Stimulated activated memory B cell treated with anti-CD40 and anti-IgM and Interleukin-4, amounts not matched to agents 10 μg/mL and 1 μg/mL and 100 μg/mL, for 72 hours (primary cell): ENCODE results near the gene EAF1.
"Not testable (repeated sequence)": the region's sequence is repeated elsewhere in the genome, so short reads cannot be mapped to it uniquely, and the experiment has no call there.

Source experiments
- ATAC-seq: fragments of 150-1000 bp; cut with Tn5 transposase; 2 replicates; pipeline ENCODE4 v1.10.0; 2021
- H3K27ac Mint-ChIP-seq: one replicate; pipeline ENCODE4 v1.8.0; 2022; ENCODE audit warnings: mild to moderate bottlenecking, mixed read lengths
- H3K27me3 Mint-ChIP-seq: one replicate; pipeline ENCODE4 v1.8.0; 2022; ENCODE audit warnings: mixed read lengths
- H3K36me3 Mint-ChIP-seq: one replicate; pipeline ENCODE4 v1.8.0; 2022; ENCODE audit warnings: mixed read lengths
- H3K4me1 Mint-ChIP-seq: one replicate; pipeline ENCODE4 v1.8.0; 2022; ENCODE audit warnings: mixed read lengths
- H3K4me3 Mint-ChIP-seq: one replicate; pipeline ENCODE4 v1.8.0; 2022; ENCODE audit warnings: mild to moderate bottlenecking, moderate library complexity, mixed read lengths
- H3K9me3 Mint-ChIP-seq: one replicate; pipeline ENCODE4 v1.8.0; 2022; ENCODE audit warnings: mixed read lengths

The EAF1 gene

GRCh38 chr3:15453991-15454625 lies 26.7 kb downstream of the EAF1 start:
- peak; percentile 27 for ATAC-seq
- Mint-ChIP-seq H3K36me3 (no peaks in the 10 kb centered on the region), H3K9me3 (peaks cover 3% of the 10 kb centered on the region), H3K27ac (no peak overlapping the region), H3K4me1 (no peaks in the 10 kb centered on the region), H3K27me3 (no peaks in the 10 kb centered on the region), H3K4me3 (no peak overlapping the region)

- Mint-ChIP-seq H3K4me1 (no peaks in the 10 kb centered on the region), H3K36me3 (no peaks in the 10 kb centered on the region), H3K4me3 (no peak overlapping the region), H3K9me3 (peaks cover 3% of the 10 kb centered on the region), H3K27ac (no peak overlapping the region), H3K27me3 (no peaks in the 10 kb centered on the region)
- ATAC-seq: no peak
These were observed 27.6 kb downstream of the EAF1 start for GRCh38 chr3:15454965-15455364.

GRCh38 chr3:15455756-15456155 lies 28.4 kb downstream of the EAF1 start:
- Mint-ChIP-seq H3K27me3 (no peaks in the 10 kb centered on the region), H3K4me1 (no peaks in the 10 kb centered on the region), H3K36me3 (no peaks in the 10 kb centered on the region), H3K4me3 (no peak overlapping the region), H3K27ac (no peak overlapping the region), H3K9me3 (peaks cover 3% of the 10 kb centered on the region)
- no peak for ATAC-seq

- H3K36me3 Mint-ChIP-seq: no peaks in the 10 kb centered on the region
- H3K27me3 Mint-ChIP-seq: no peaks in the 10 kb centered on the region
- H3K9me3 Mint-ChIP-seq: peaks cover 3% of the 10 kb centered on the region
- peaks cover 3% of the 10 kb centered on the region for H3K4me1 Mint-ChIP-seq
- no peak for ATAC-seq
- H3K4me3 Mint-ChIP-seq: no peak overlapping the region
- no peak overlapping the region for H3K27ac Mint-ChIP-seq
These were observed 28.9 kb downstream of the EAF1 start for GRCh38 chr3:15456321-15456720.

GRCh38 chr3:15456915-15457314 lies 29.5 kb downstream of the EAF1 start:
- H3K4me1 Mint-ChIP-seq, H3K9me3 Mint-ChIP-seq, H3K4me3 Mint-ChIP-seq, ATAC-seq, H3K27me3 Mint-ChIP-seq, H3K36me3 Mint-ChIP-seq, H3K27ac Mint-ChIP-seq: not testable (repeated sequence)

GRCh38 chr3:15458212-15458780 lies 30.9 kb downstream of the EAF1 start:
- H3K36me3 Mint-ChIP-seq: no peaks in the 10 kb centered on the region
- ATAC-seq: no peak
- H3K9me3 Mint-ChIP-seq: peaks cover 3% of the 10 kb centered on the region
- H3K27ac Mint-ChIP-seq: no peak overlapping the region
- H3K27me3 Mint-ChIP-seq: peaks cover 8% of the 10 kb centered on the region
- H3K4me1 Mint-ChIP-seq: peaks cover 6% of the 10 kb centered on the region
- H3K4me3 Mint-ChIP-seq: no peak overlapping the region

GRCh38 chr3:15460891-15461531 lies 33.6 kb downstream of the EAF1 start:
- no peak for ATAC-seq
- no peak overlapping the region for H3K27ac Mint-ChIP-seq
- peaks cover 6% of the 10 kb centered on the region for H3K4me1 Mint-ChIP-seq
- peaks cover 8% of the 10 kb centered on the region for H3K36me3 Mint-ChIP-seq
- peaks cover 8% of the 10 kb centered on the region for H3K27me3 Mint-ChIP-seq
- peaks cover 3% of the 10 kb centered on the region for H3K9me3 Mint-ChIP-seq
- no peak overlapping the region for H3K4me3 Mint-ChIP-seq

- H3K27ac Mint-ChIP-seq: no peak overlapping the region
These were observed 35.1 kb downstream of the EAF1 start for GRCh38 chr3:15462451-15462850.

GRCh38 chr3:15465876-15466585 lies 38.6 kb downstream of the EAF1 start:
- Mint-ChIP-seq H3K4me3 (no peak overlapping the region), H3K36me3 (peaks cover 8% of the 10 kb centered on the region), H3K27me3 (peaks cover 8% of the 10 kb centered on the region), H3K27ac (no peak overlapping the region), H3K9me3 (no peaks in the 10 kb centered on the region), H3K4me1 (peaks cover 6% of the 10 kb centered on the region)
- no peak for ATAC-seq

More at GRCh38 chr3:15462451-15462850, 35.1 kb downstream of the EAF1 start:
- Mint-ChIP-seq H3K9me3 (peaks cover 3% of the 10 kb centered on the region), H3K4me1 (peaks cover 6% of the 10 kb centered on the region), H3K27me3 (peaks cover 8% of the 10 kb centered on the region), H3K4me3 (no peak overlapping the region), H3K36me3 (peaks cover 8% of the 10 kb centered on the region)
- ATAC-seq: no peak

- H3K27me3 Mint-ChIP-seq: peaks cover 5% of the 10 kb centered on the region
- no peak for ATAC-seq
- H3K4me1 Mint-ChIP-seq: no peaks in the 10 kb centered on the region
- peaks cover 8% of the 10 kb centered on the region for H3K36me3 Mint-ChIP-seq
- no peak overlapping the region for H3K27ac Mint-ChIP-seq
- no peaks in the 10 kb centered on the region for H3K9me3 Mint-ChIP-seq
- H3K4me3 Mint-ChIP-seq: no peak overlapping the region
These were observed 40.1 kb downstream of the EAF1 start for GRCh38 chr3:15467227-15468181.

GRCh38 chr3:15470261-15470660 lies 42.9 kb downstream of the EAF1 start:
- no peaks in the 10 kb centered on the region for H3K36me3 Mint-ChIP-seq
- H3K4me1 Mint-ChIP-seq: no peaks in the 10 kb centered on the region
- H3K27ac Mint-ChIP-seq: no peak overlapping the region
- H3K27me3 Mint-ChIP-seq: no peaks in the 10 kb centered on the region
- no peak for ATAC-seq
- no peaks in the 10 kb centered on the region for H3K9me3 Mint-ChIP-seq
- H3K4me3 Mint-ChIP-seq: no peak overlapping the region

GRCh38 chr3:15470849-15471248 lies 43.5 kb downstream of the EAF1 start:
- ATAC-seq: no peak
- Mint-ChIP-seq H3K36me3 (no peaks in the 10 kb centered on the region), H3K4me1 (no peaks in the 10 kb centered on the region)

GRCh38 chr3:15471861-15472260 lies 44.5 kb downstream of the EAF1 start:
- ATAC-seq: no peak
- Mint-ChIP-seq H3K27me3 (no peaks in the 10 kb centered on the region), H3K9me3 (no peaks in the 10 kb centered on the region), H3K4me1 (no peaks in the 10 kb centered on the region), H3K36me3 (no peaks in the 10 kb centered on the region), H3K4me3 (no peak overlapping the region), H3K27ac (no peak overlapping the region)

More at GRCh38 chr3:15470849-15471248, 43.5 kb downstream of the EAF1 start:
- Mint-ChIP-seq H3K4me3 (no peak overlapping the region), H3K27me3 (no peaks in the 10 kb centered on the region), H3K27ac (no peak overlapping the region), H3K9me3 (no peaks in the 10 kb centered on the region)

- H3K27me3 Mint-ChIP-seq: no peaks in the 10 kb centered on the region
- no peak overlapping the region for H3K4me3 Mint-ChIP-seq
- no peak for ATAC-seq
- no peaks in the 10 kb centered on the region for H3K36me3 Mint-ChIP-seq
- no peaks in the 10 kb centered on the region for H3K9me3 Mint-ChIP-seq
- H3K27ac Mint-ChIP-seq: no peak overlapping the region
- no peaks in the 10 kb centered on the region for H3K4me1 Mint-ChIP-seq
These were observed 47.8 kb downstream of the EAF1 start for GRCh38 chr3:15475161-15475560.

GRCh38 chr3:15476378-15476777 lies 49.0 kb downstream of the EAF1 start:
- no peak for ATAC-seq
- H3K27me3 Mint-ChIP-seq: no peaks in the 10 kb centered on the region
- H3K27ac Mint-ChIP-seq: no peak overlapping the region
- H3K4me3 Mint-ChIP-seq: no peak overlapping the region
- no peaks in the 10 kb centered on the region for H3K9me3 Mint-ChIP-seq
- H3K4me1 Mint-ChIP-seq: no peaks in the 10 kb centered on the region
- H3K36me3 Mint-ChIP-seq: no peaks in the 10 kb centered on the region
